PC-3 (cell line): ENCODE measurements around the gene IL17D. TPM values are rescaled to one million over a fixed set of nuclear protein-coding genes. Genes with fewer than 3 reads are reported as not detected.

Experiments
- ATAC-seq: fragments of 200-7000 bp; cut with Tn5 transposase; 2 replicates; pipeline ENCODE4 v1.9.1; 2020; ENCODE audit warnings: mild to moderate bottlenecking, moderate library complexity
- BruUV-seq: library from RNA; stranded (reverse); fragments of 400-500 nt; replicated peaks from 2 replicates; lab custom pipeline; 2021; lab: Mats Ljungman, UMichigan
- CTCF ChIA-PET: fragments of 300-600 bp; sonication (Branson Sonifier 250); formaldehyde crosslinking; loops from one replicate; lab custom pipeline; 2022; ENCODE audit warnings: antibody characterized with exemption; lab: Charles Lee
- POLR2A ChIA-PET: fragments of 300-600 bp; sonication (Branson Sonifier 250); formaldehyde crosslinking; loops from one replicate; lab custom pipeline; 2022; ENCODE audit warnings: antibody characterized with exemption; ENCODE audit not compliant: unreplicated experiment; lab: Charles Lee
- DNase-seq: peaks from one replicate; pipeline ENCODE4 v3.0.0-alpha.2; 2015
- H2AFZ ChIP-seq: fragments of 300-600 bp; sonication (generic); 2 replicates; pipeline ENCODE4 v1.6.0; 2016; ENCODE audit warnings: antibody characterized with exemption, low read length
- H3F3A ChIP-seq: fragments of 300-600 bp; sonication (generic); one replicate; pipeline ENCODE4 v1.6.0; 2017; ENCODE audit warnings: antibody characterized with exemption, low read length, control low read depth, mild to moderate bottlenecking; ENCODE audit not compliant: unreplicated experiment
- H3K27ac ChIP-seq: fragments of 300-600 bp; sonication (generic); 2 replicates; pipeline ENCODE4 v1.5.1; 2016; ENCODE audit warnings: mild to moderate bottlenecking, low read length
- H3K27me3 ChIP-seq: fragments of 300-600 bp; sonication (generic); 2 replicates; pipeline ENCODE4 v1.6.1; 2016; ENCODE audit warnings: low read length, mixed read lengths
- H3K36me3 ChIP-seq: fragments of 300-600 bp; sonication (generic); 2 replicates; pipeline ENCODE4 v1.6.1; 2016; ENCODE audit warnings: low read depth, mixed run types, low read length, mixed read lengths
- H3K4me1 ChIP-seq: fragments of 300-600 bp; sonication (generic); 2 replicates; pipeline ENCODE4 v1.5.1; 2016; ENCODE audit warnings: low read length; ENCODE audit not compliant: insufficient read depth
- H3K4me2 ChIP-seq: fragments of 300-600 bp; sonication (generic); 2 replicates; pipeline ENCODE4 v1.6.0; 2016; ENCODE audit warnings: low read length
- H3K4me3 ChIP-seq: fragments of 300-600 bp; sonication (generic); 2 replicates; pipeline ENCODE4 v1.5.1; 2016; ENCODE audit warnings: mild to moderate bottlenecking, low read length, mixed read lengths
- H3K79me2 ChIP-seq: fragments of 300-600 bp; sonication (generic); 2 replicates; pipeline ENCODE4 v1.6.1; 2017; ENCODE audit warnings: low read length, mixed read lengths
- H3K9ac ChIP-seq: fragments of 300-600 bp; sonication (generic); 2 replicates; pipeline ENCODE4 v1.6.0; 2016; ENCODE audit warnings: mild to moderate bottlenecking, low read length
- H3K9me2 ChIP-seq: fragments of 300-600 bp; sonication (generic); replicated peaks from 2 replicates; pipeline ENCODE4 v1.6.1; 2016; ENCODE audit warnings: mixed run types, low read length, mixed read lengths
- H3K9me3 ChIP-seq: fragments of 300-600 bp; sonication (generic); 2 replicates; pipeline ENCODE4 v1.6.1; 2016; ENCODE audit warnings: low read length, mixed read lengths
- H4K20me1 ChIP-seq: fragments of 300-600 bp; sonication (generic); 2 replicates; pipeline ENCODE4 v1.6.1; 2016; ENCODE audit warnings: low read length, mixed read lengths
- CTCF ChIP-seq: fragments of 300-600 bp; sonication (generic); conservative IDR thresholded peaks from 2 replicates; pipeline ENCODE4 v1.5.1; 2017; ENCODE audit warnings: antibody characterized with exemption, low read depth, mild to moderate bottlenecking, low read length
- EZH2 ChIP-seq: fragments of 300-600 bp; sonication (generic); IDR thresholded peaks from one replicate; pipeline ENCODE4 v1.6.1; 2017; ENCODE audit warnings: antibody characterized with exemption, mild to moderate bottlenecking, low read length; ENCODE audit not compliant: unreplicated experiment
- EZH2phosphoT487 ChIP-seq: fragments of 300-600 bp; sonication (generic); IDR thresholded peaks from 2 replicates; pipeline ENCODE4 v1.6.1; 2018; ENCODE audit warnings: mild to moderate bottlenecking, antibody characterized with exemption, low read length, borderline replicate concordance
- intact Hi-C: fragments of 100-400 bp; cut with micrococcal nuclease; formaldehyde crosslinking; loops from 2 replicates; pipeline ENCODE4 v1.9.0; 2023
- total RNA-seq: library from RNA; depleted of rRNA; stranded (reverse); fragments of >200 nt; gene quantifications from 2 replicates; pipeline ENCODE4 v1.2.3, GENCODE V29; 2014

IL17D gene
- total RNA-seq, 1 experiment from 2014 or later = 1.1 TPM

- POLR2A ChIA-PET = no interaction called here
- Histone ChIP-seq H4K20me1 (no peaks in the 10 kb centered on the region), H3F3A (no peaks in the 10 kb centered on the region), H3K4me2 (no peak overlapping the region), H3K9me3 (peaks cover 16% of the 10 kb centered on the region; the same call in 1 of the 2 replicates), H3K9ac (no peak overlapping the region), H3K79me2 (no peaks in the 10 kb centered on the region), H3K4me3 (no peak overlapping the region), H3K27me3 (no peaks in the 10 kb centered on the region), H3K4me1 (no peaks in the 10 kb centered on the region), H2AFZ (no peak overlapping the region), H3K9me2 (no peaks in the 10 kb centered on the region), H3K27ac (no peak overlapping the region), H3K36me3 (peaks cover 8% of the 10 kb centered on the region)
- BruUV-seq = no TSS peak
- intact Hi-C loops = no loop called here
- ATAC-seq (no peak), DNase-seq (no peak)
- CTCF ChIA-PET = no interaction called here
- TF ChIP-seq CTCF (no peak), EZH2 (no peak), EZH2phosphoT487 (no peak)
These were observed 45.9 kb downstream of the IL17D start for GRCh38 chr13:20749377-20749776.

- no peak overlapping the region for H2AFZ ChIP-seq
- no peak overlapping the region for H3K4me3 ChIP-seq
- no peaks in the 10 kb centered on the region for H3K4me1 ChIP-seq
- no peak overlapping the region for H3K27ac ChIP-seq
- no peaks in the 10 kb centered on the region for H4K20me1 ChIP-seq
- H3K4me2 ChIP-seq = no peak overlapping the region
- no peaks in the 10 kb centered on the region for H3K79me2 ChIP-seq
- DNase-seq = no peak
- ATAC-seq = no peak
- peaks cover 15% of the 10 kb centered on the region for H3K36me3 ChIP-seq
- BruUV-seq = no TSS peak
- intact Hi-C loops = no loop called here
- POLR2A ChIA-PET = no interaction called here
- H3K9me2 ChIP-seq = no peaks in the 10 kb centered on the region
- no peaks in the 10 kb centered on the region for H3K27me3 ChIP-seq
- peaks cover 22% of the 10 kb centered on the region; the same call in 1 of the 2 replicates for H3K9me3 ChIP-seq
- CTCF ChIA-PET = no interaction called here
- no peak overlapping the region for H3K9ac ChIP-seq
- no peak for TF ChIP-seq CTCF
- TF ChIP-seq EZH2 = no peak
- TF ChIP-seq EZH2phosphoT487 = no peak
- no peaks in the 10 kb centered on the region for H3F3A ChIP-seq
These were observed 50.5 kb downstream of the IL17D start for GRCh38 chr13:20754009-20754408.

- Histone ChIP-seq H3K9me3 (0 out of 2 replicates have a peak, but pooled peaks cover 6% of the 10 kb centered on the region), H4K20me1 (no peaks in the 10 kb centered on the region), H3K36me3 (0 out of 2 replicates have a peak, but pooled peaks cover 3% of the 10 kb centered on the region), H3K9me2 (no peaks in the 10 kb centered on the region), H3K9ac (no peak overlapping the region), H3K4me1 (no peaks in the 10 kb centered on the region), H3K27me3 (no peaks in the 10 kb centered on the region), H3K4me3 (no peak overlapping the region), H2AFZ (no peak overlapping the region), H3F3A (no peaks in the 10 kb centered on the region), H3K4me2 (no peak overlapping the region), H3K27ac (no peak overlapping the region), H3K79me2 (no peaks in the 10 kb centered on the region)
- ChIA-PET POLR2A (no interaction called here), CTCF (no interaction called here)
- DNase-seq (no peak), ATAC-seq (no peak)
- intact Hi-C loops = no loop called here
- no TSS peak for BruUV-seq
- TF ChIP-seq EZH2 = no peak
- no peak for TF ChIP-seq EZH2phosphoT487
- TF ChIP-seq CTCF = no peak
These were observed 57.4 kb downstream of the IL17D start for GRCh38 chr13:20760872-20761271.
